ENCODE data around the gene LBHD1.

Gene LBHD1

GRCh38 chr11:62613291-62613778, 58.7 kb downstream of the LBHD1 start:
- DNase-seq: no peak
